Measurements from ENCODE around the gene KCTD3. TPM values are rescaled to one million over a fixed set of nuclear protein-coding genes. Genes with fewer than 3 reads are reported as not detected.

Gene KCTD3
- total and polyA plus RNA-seq, 10 of the 15 experiments (the other 5 are each of a cell fraction or from before 2014, with no cell fraction given): 3.6 to 19.8 (median 10.7) TPM

DNA sequence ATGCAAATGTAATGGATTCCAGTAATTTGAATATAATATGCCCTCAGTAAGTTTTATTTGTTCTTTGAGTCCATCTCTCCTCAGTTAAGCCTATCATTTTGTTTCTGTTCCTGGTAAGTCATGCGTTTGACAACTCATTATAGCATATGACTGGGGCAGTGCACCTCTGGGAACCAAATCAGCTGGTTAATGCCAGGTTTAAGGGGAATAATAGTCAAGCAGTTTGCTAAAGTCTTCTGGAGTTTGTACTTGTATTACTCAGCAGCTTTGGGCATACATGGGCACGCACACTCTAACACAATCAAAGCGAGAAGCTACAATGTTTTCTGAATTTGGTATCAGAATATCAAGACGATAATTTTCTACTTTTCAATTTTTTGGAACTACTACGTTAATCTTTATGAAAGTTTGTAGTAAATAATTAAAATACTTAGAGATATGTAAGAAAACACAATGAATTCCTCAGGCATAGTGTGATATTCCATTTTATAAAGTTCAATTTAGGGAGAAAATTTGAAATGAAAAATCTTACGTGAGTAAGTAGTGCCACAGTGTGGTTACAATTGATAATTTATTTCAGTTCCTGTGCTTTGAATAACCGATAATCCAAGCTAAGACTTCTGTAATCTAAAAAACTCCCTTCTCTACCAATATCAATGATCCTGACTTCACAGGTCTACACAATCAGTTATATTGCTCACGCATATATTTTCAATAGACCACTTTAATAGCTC lies 43.8 kb upstream of the KCTD3 start:
- intact Hi-C loops (cut with micrococcal nuclease; ENCODE audit: unreplicated experiment) (loop anchor here (10.0 kb wide), 2 partner anchors 1188 to 1308 kb away; no protein-coding TSS in a partner anchor), in situ Hi-C loops (cut with MboI) (loop anchor here (10.0 to 25.0 kb wide), 4 partner anchors 711 to 1308 kb away; no protein-coding TSS in a partner anchor)
- Histone ChIP-seq H3K4me2 (ENCODE audit: control insufficient read depth, insufficient read depth) (no peak overlapping the region), H3K9ac (ENCODE audit: control insufficient read depth, insufficient read depth, low read length) (no peak overlapping the region), H3K27me3 (replicated peaks in 1 of 2; ENCODE audit: control insufficient read depth in 2 of 2, insufficient read depth in 2 of 2, low read length in 1 of 2) (no peaks in the 10 kb centered on the region), H4K20me1 (ENCODE audit: control insufficient read depth, insufficient read depth) (no peaks in the 10 kb centered on the region), H3K4me3 (no peak overlapping the region), H3K36me3 (ENCODE audit: control insufficient read depth in 2 of 2, insufficient read depth in 2 of 2, low read length in 1 of 2) (no peaks in the 10 kb centered on the region), H2AFZ (ENCODE audit: control insufficient read depth, low read depth, low read length) (no peak overlapping the region), H3K27ac (ENCODE audit: control insufficient read depth, insufficient read depth) (no peak overlapping the region), H3K9me3 (replicated peaks; ENCODE audit: control insufficient read depth, insufficient read depth, low read length) (no peaks in the 10 kb centered on the region), H3K4me1 (ENCODE audit: control insufficient read depth, insufficient read depth, low read length) (no peaks in the 10 kb centered on the region), H3K79me2 (ENCODE audit: control insufficient read depth, insufficient read depth, low read length) (no peaks in the 10 kb centered on the region)
- ATAC-seq (no peak), FAIRE-seq (no peak), DNase-seq (ENCODE audit: low read depth, low spot score) (no peak)
- RAD21 ChIA-PET (ENCODE audit: unreplicated experiment): interaction anchor here (0.8 kb wide), 1 partner anchor 342 kb away, joined by 3 read pairs; no protein-coding TSS in a partner anchor
- CTCF ChIA-PET: interaction anchor here (0.8 to 2.7 kb wide), 12 partner anchors 9 to 1195 kb away, joined by 3 to 16 read pairs (median 3); no protein-coding TSS in a partner anchor
- SMC1A ChIA-PET (ENCODE audit: uncharacterized antibody, unreplicated experiment): interaction anchor here (0.6 to 1.4 kb wide), 3 partner anchors 61 to 85 kb away, joined by 3 to 4 read pairs (median 3); no protein-coding TSS in a partner anchor
- no TSS peak for BruUV-seq (replicated peaks)
- no peak for TF ChIP-seq CBFB (IDR thresholded peaks at IDR 0.05; ENCODE audit: low read depth)
- TF ChIP-seq, protein P1, sequence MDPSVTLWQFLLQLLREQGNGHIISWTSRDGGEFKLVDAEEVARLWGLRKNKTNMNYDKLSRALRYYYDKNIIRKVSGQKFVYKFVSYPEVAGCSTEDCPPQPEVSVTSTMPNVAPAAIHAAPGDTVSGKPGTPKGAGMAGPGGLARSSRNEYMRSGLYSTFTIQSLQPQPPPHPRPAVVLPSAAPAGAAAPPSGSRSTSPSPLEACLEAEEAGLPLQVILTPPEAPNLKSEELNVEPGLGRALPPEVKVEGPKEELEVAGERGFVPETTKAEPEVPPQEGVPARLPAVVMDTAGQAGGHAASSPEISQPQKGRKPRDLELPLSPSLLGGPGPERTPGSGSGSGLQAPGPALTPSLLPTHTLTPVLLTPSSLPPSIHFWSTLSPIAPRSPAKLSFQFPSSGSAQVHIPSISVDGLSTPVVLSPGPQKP (IDR thresholded peaks at IDR 0.05; ENCODE audit: low read depth, low read length): no peak
- TF ChIP-seq, protein P2, sequence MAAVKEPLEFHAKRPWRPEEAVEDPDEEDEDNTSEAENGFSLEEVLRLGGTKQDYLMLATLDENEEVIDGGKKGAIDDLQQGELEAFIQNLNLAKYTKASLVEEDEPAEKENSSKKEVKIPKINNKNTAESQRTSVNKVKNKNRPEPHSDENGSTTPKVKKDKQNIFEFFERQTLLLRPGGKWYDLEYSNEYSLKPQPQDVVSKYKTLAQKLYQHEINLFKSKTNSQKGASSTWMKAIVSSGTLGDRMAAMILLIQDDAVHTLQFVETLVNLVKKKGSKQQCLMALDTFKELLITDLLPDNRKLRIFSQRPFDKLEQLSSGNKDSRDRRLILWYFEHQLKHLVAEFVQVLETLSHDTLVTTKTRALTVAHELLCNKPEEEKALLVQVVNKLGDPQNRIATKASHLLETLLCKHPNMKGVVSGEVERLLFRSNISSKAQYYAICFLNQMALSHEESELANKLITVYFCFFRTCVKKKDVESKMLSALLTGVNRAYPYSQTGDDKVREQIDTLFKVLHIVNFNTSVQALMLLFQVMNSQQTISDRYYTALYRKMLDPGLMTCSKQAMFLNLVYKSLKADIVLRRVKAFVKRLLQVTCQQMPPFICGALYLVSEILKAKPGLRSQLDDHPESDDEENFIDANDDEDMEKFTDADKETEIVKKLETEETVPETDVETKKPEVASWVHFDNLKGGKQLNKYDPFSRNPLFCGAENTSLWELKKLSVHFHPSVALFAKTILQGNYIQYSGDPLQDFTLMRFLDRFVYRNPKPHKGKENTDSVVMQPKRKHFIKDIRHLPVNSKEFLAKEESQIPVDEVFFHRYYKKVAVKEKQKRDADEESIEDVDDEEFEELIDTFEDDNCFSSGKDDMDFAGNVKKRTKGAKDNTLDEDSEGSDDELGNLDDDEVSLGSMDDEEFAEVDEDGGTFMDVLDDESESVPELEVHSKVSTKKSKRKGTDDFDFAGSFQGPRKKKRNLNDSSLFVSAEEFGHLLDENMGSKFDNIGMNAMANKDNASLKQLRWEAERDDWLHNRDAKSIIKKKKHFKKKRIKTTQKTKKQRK (IDR thresholded peaks at IDR 0.05; ENCODE audit: low read depth, low read length): no peak
- TF ChIP-seq, protein P3, sequence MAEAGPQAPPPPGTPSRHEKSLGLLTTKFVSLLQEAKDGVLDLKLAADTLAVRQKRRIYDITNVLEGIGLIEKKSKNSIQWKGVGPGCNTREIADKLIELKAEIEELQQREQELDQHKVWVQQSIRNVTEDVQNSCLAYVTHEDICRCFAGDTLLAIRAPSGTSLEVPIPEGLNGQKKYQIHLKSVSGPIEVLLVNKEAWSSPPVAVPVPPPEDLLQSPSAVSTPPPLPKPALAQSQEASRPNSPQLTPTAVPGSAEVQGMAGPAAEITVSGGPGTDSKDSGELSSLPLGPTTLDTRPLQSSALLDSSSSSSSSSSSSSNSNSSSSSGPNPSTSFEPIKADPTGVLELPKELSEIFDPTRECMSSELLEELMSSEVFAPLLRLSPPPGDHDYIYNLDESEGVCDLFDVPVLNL (IDR thresholded peaks at IDR 0.05; ENCODE audit: low read depth, low read length): no peak
- TF ChIP-seq, protein P4, sequence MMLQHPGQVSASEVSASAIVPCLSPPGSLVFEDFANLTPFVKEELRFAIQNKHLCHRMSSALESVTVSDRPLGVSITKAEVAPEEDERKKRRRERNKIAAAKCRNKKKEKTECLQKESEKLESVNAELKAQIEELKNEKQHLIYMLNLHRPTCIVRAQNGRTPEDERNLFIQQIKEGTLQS (IDR thresholded peaks at IDR 0.05; ENCODE audit: borderline replicate concordance, extremely low read depth, low read depth, low read length): no peak
- no peak for TF ChIP-seq ESRRA (IDR thresholded peaks at IDR 0.05; ENCODE audit: low read length)
- 54% methylated on average over 8 of the region's 8 CpGs for WGBS (ENCODE audit: insufficient coverage, insufficient replicate concordance, low lambda C conversion rate, missing lambda C conversion rate)
- POLR2A ChIA-PET: no interaction called here
